ENCODE results near the gene BNIP2. TPM values are rescaled to one million over a fixed set of nuclear protein-coding genes. Genes with fewer than 3 reads are reported as not detected.

BNIP2 gene
- total RNA-seq, 2 experiments from 2014 or later, result 65.3 to 108 TPM

DNA sequence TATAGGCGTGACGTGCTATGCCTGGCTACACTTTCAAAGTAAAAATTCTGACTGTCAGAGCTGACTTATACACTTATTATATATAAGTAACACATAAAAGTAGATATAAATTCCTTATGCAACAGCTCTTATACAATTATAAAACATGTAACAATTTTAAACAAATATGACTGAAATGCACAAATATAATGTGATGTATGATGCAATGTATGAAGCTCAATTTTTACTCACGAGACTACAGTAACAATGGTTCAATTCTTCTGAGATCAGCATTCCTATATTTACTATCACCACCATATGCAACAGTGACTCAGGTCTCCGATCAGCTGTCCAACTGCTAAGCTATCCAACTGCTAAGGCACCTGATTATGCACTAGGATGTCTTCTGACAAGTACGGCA, 8.2 kb downstream of the BNIP2 start:
- H3K9me2 ChIP-seq (ENCODE audit: insufficient read depth, low read length), result no peaks in the 10 kb centered on the region
- ChIA-PET POLR2A (interaction anchor here (0.6 to 1.6 kb wide), 3 partner anchors 8 to 496 kb away, joined by 3 to 8 read pairs (median 4); partner anchors contain the start of gene GTF2A2), CTCF (ENCODE audit: unreplicated experiment) (no interaction called here)
- BruUV-seq (replicated peaks), result no TSS peak
- no peak for TF ChIP-seq EZH2phosphoT487 (IDR thresholded peaks at IDR 0.05; ENCODE audit: borderline replicate concordance, low read depth, low read length)
- TF ChIP-seq, protein P1, sequence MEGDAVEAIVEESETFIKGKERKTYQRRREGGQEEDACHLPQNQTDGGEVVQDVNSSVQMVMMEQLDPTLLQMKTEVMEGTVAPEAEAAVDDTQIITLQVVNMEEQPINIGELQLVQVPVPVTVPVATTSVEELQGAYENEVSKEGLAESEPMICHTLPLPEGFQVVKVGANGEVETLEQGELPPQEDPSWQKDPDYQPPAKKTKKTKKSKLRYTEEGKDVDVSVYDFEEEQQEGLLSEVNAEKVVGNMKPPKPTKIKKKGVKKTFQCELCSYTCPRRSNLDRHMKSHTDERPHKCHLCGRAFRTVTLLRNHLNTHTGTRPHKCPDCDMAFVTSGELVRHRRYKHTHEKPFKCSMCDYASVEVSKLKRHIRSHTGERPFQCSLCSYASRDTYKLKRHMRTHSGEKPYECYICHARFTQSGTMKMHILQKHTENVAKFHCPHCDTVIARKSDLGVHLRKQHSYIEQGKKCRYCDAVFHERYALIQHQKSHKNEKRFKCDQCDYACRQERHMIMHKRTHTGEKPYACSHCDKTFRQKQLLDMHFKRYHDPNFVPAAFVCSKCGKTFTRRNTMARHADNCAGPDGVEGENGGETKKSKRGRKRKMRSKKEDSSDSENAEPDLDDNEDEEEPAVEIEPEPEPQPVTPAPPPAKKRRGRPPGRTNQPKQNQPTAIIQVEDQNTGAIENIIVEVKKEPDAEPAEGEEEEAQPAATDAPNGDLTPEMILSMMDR (conservative IDR thresholded peaks at IDR 0.05; ENCODE audit: low read length), result no peak
- intact Hi-C loops (cut with micrococcal nuclease; ENCODE audit: unreplicated experiment), result no loop called here
- H3K4me3 ChIP-seq (ENCODE audit: low read depth, low read length, poor library complexity, severe bottlenecking), result no peak overlapping the region
- no peak overlapping the region for H3K27ac ChIP-seq (ENCODE audit: low read depth, low read length, poor library complexity, severe bottlenecking)
- no peak overlapping the region for H3K4me2 ChIP-seq (ENCODE audit: low read length)
- peaks cover 21% of the 10 kb centered on the region for H4K20me1 ChIP-seq (ENCODE audit: insufficient read depth, low read length)
- H3K4me1 ChIP-seq (ENCODE audit: insufficient read depth, low read length, poor library complexity, severe bottlenecking), result peaks cover 21% of the 10 kb centered on the region
- no peak for DNase-seq (ENCODE audit: low spot score)
- H3K36me3 ChIP-seq (ENCODE audit: insufficient read depth, low read length), result peaks cover 100% of the 10 kb centered on the region
- H3K79me2 ChIP-seq (ENCODE audit: insufficient read depth, low read depth, low read length), result peaks cover 77% of the 10 kb centered on the region
- H3K9me3 ChIP-seq (ENCODE audit: low read length), result no peaks in the 10 kb centered on the region; the same call in 1 of the 2 replicates
- no peak overlapping the region for H2AFZ ChIP-seq (ENCODE audit: low read length)

GRCh38 chr15:59680346-59680745, 8.8 kb downstream of the BNIP2 start:
- no peak overlapping the region for H3K4me2 ChIP-seq (ENCODE audit: low read length)
- no peak overlapping the region for H3K4me3 ChIP-seq (ENCODE audit: low read depth, low read length, poor library complexity, severe bottlenecking)
- peaks cover 76% of the 10 kb centered on the region for H3K79me2 ChIP-seq (ENCODE audit: insufficient read depth, low read depth, low read length)
- H4K20me1 ChIP-seq (ENCODE audit: insufficient read depth, low read length), result peaks cover 16% of the 10 kb centered on the region
- no peak overlapping the region for H3K27ac ChIP-seq (ENCODE audit: low read depth, low read length, poor library complexity, severe bottlenecking)
- ChIA-PET POLR2A (interaction anchor here (0.7 to 1.6 kb wide), 4 partner anchors 8 to 999 kb away, joined by 3 to 8 read pairs (median 4); partner anchors contain the start of gene GTF2A2), CTCF (ENCODE audit: unreplicated experiment) (no interaction called here)
- TF ChIP-seq, protein P1 (conservative IDR thresholded peaks at IDR 0.05; ENCODE audit: low read length), result no peak
- no peak for TF ChIP-seq EZH2phosphoT487 (IDR thresholded peaks at IDR 0.05; ENCODE audit: borderline replicate concordance, low read depth, low read length)
- H3K9me3 ChIP-seq (ENCODE audit: low read length), result no peaks in the 10 kb centered on the region; the same call in 1 of the 2 replicates
- no peak overlapping the region for H2AFZ ChIP-seq (ENCODE audit: low read length)
- intact Hi-C loops (cut with micrococcal nuclease; ENCODE audit: unreplicated experiment), result no loop called here
- no peak for DNase-seq (ENCODE audit: low spot score)
- H3K36me3 ChIP-seq (ENCODE audit: insufficient read depth, low read length), result peaks cover 100% of the 10 kb centered on the region
- peaks cover 15% of the 10 kb centered on the region for H3K4me1 ChIP-seq (ENCODE audit: insufficient read depth, low read length, poor library complexity, severe bottlenecking)
- BruUV-seq (replicated peaks), result no TSS peak
- H3K9me2 ChIP-seq (ENCODE audit: insufficient read depth, low read length), result no peaks in the 10 kb centered on the region

GRCh38 chr15:59678620-59679019, 10.5 kb downstream of the BNIP2 start:
- TF ChIP-seq EZH2phosphoT487 (IDR thresholded peaks at IDR 0.05; ENCODE audit: borderline replicate concordance, low read depth, low read length), result no peak
- TF ChIP-seq, protein P1 (conservative IDR thresholded peaks at IDR 0.05; ENCODE audit: low read length), result no peak
- Histone ChIP-seq H3K27ac (ENCODE audit: low read depth, low read length, poor library complexity, severe bottlenecking) (no peak overlapping the region), H3K36me3 (ENCODE audit: insufficient read depth, low read length) (peaks cover 100% of the 10 kb centered on the region), H3K4me1 (ENCODE audit: insufficient read depth, low read length, poor library complexity, severe bottlenecking) (no peaks in the 10 kb centered on the region), H3K9me3 (ENCODE audit: low read length) (no peaks in the 10 kb centered on the region), H3K9me2 (ENCODE audit: insufficient read depth, low read length) (no peaks in the 10 kb centered on the region), H3K4me3 (ENCODE audit: low read depth, low read length, poor library complexity, severe bottlenecking) (no peak overlapping the region), H3K4me2 (ENCODE audit: low read length) (no peak overlapping the region), H2AFZ (ENCODE audit: low read length) (no peak overlapping the region), H3K79me2 (ENCODE audit: insufficient read depth, low read depth, low read length) (peaks cover 59% of the 10 kb centered on the region), H4K20me1 (ENCODE audit: insufficient read depth, low read length) (no peaks in the 10 kb centered on the region; the same call in 1 of the 2 replicates)
- intact Hi-C loops (cut with micrococcal nuclease; ENCODE audit: unreplicated experiment), result loop anchor here (2.0 kb wide), 1 partner anchor 16 kb away; no protein-coding TSS in a partner anchor
- ChIA-PET CTCF (ENCODE audit: unreplicated experiment) (no interaction called here), POLR2A (interaction anchor here (0.5 to 0.9 kb wide), 2 partner anchors 9 to 31 kb away, joined by 3 to 5 read pairs; no protein-coding TSS in a partner anchor)
- DNase-seq (ENCODE audit: low spot score), result no peak
- BruUV-seq (replicated peaks), result no TSS peak
